Hepatocyte (in vitro differentiated cells): ENCODE measurements around the gene LLPH. TPM values are rescaled to one million over a fixed set of nuclear protein-coding genes. Genes with fewer than 3 reads are reported as not detected.
A peak's percentile ranks its signal among the peaks of the same experiment; 100 is the strongest.

Source experiments
- DNase-seq: peaks from one replicate; pipeline ENCODE4 v3.0.0-alpha.2; 2016; ENCODE audit warnings: low spot score
- H2AFZ ChIP-seq: fragments of 200-600 bp; sonication (generic); 2 replicates; pipeline ENCODE4 v1.6.0; 2016; ENCODE audit warnings: antibody characterized with exemption, mild to moderate bottlenecking
- H3K27ac ChIP-seq: fragments of 200-600 bp; sonication (generic); 2 replicates; pipeline ENCODE4 v1.5.1; 2016; ENCODE audit warnings: mild to moderate bottlenecking
- H3K27me3 ChIP-seq: fragments of 200-600 bp; sonication (generic); 2 replicates; pipeline ENCODE4 v1.6.1; 2016
- H3K36me3 ChIP-seq: fragments of 200-600 bp; sonication (generic); replicated peaks from 2 replicates; pipeline ENCODE4 v1.5.1; 2016; ENCODE audit warnings: low read depth; ENCODE audit not compliant: insufficient read depth
- H3K4me1 ChIP-seq: fragments of 200-600 bp; sonication (generic); 2 replicates; pipeline ENCODE4 v1.5.1; 2016; ENCODE audit warnings: mild to moderate bottlenecking, moderate library complexity; ENCODE audit not compliant: insufficient read depth
- H3K4me2 ChIP-seq: fragments of 200-600 bp; sonication (generic); 2 replicates; pipeline ENCODE4 v1.6.0; 2016
- H3K4me3 ChIP-seq: fragments of 200-600 bp; sonication (generic); 2 replicates; pipeline ENCODE4 v1.5.1; 2016; ENCODE audit warnings: mild to moderate bottlenecking
- H3K79me2 ChIP-seq: fragments of 200-600 bp; sonication (generic); 2 replicates; pipeline ENCODE4 v1.6.0; 2017; ENCODE audit warnings: mild to moderate bottlenecking
- H3K9me2 ChIP-seq: fragments of 200-600 bp; sonication (generic); replicated peaks from 2 replicates; pipeline ENCODE4 v1.6.0; 2017; ENCODE audit warnings: mild to moderate bottlenecking; ENCODE audit not compliant: insufficient read depth
- H3K9me3 ChIP-seq: fragments of 200-600 bp; sonication (generic); 2 replicates; pipeline ENCODE4 v1.5.1; 2016; ENCODE audit warnings: low read depth, mild to moderate bottlenecking
- H4K20me1 ChIP-seq: fragments of 200-600 bp; sonication (generic); 2 replicates; pipeline ENCODE4 v1.6.0; 2016; ENCODE audit warnings: mild to moderate bottlenecking; ENCODE audit not compliant: insufficient read depth, poor library complexity, severe bottlenecking
- CTCF ChIP-seq: fragments of 200-600 bp; sonication (generic); IDR thresholded peaks from 2 replicates; pipeline ENCODE4 v1.5.1; 2016; ENCODE audit warnings: antibody characterized with exemption, mild to moderate bottlenecking; ENCODE audit not compliant: poor library complexity
- EZH2 ChIP-seq: fragments of 200-600 bp; sonication (generic); IDR thresholded peaks from 2 replicates; pipeline ENCODE4 v1.6.1; 2016; ENCODE audit warnings: antibody characterized with exemption, mild to moderate bottlenecking, borderline replicate concordance
- EZH2phosphoT487 ChIP-seq: fragments of 200-600 bp; sonication (generic); IDR thresholded peaks from one replicate; pipeline ENCODE4 v1.6.1; 2018; ENCODE audit warnings: antibody characterized with exemption, mild to moderate bottlenecking, low read depth, moderate library complexity; ENCODE audit not compliant: unreplicated experiment, severe bottlenecking
- WGBS: methylation state at CpG from one replicate; pipeline ENCODE4 v1.1.6; 2016; ENCODE audit warnings: low lambda C conversion rate; ENCODE audit errors: missing lambda C conversion rate; 5-methylcytosine and 5-hydroxymethylcytosine counted together
- polyA plus RNA-seq: library from polyadenylated mRNA; unstranded; fragments of >200 nt; fragmentation: Nextera tagmentation; extraction: Ambion mirVana; gene quantifications from 2 replicates; pipeline ENCODE4 v1.2.1, GENCODE V29; 2016
- total RNA-seq: library from RNA; depleted of rRNA; stranded (reverse); fragments of >200 nt; gene quantifications from 2 replicates; pipeline ENCODE4 v1.2.3, GENCODE V29; 2014

Gene LLPH
- total and polyA plus RNA-seq, 2 experiments from 2014 or later: 17.4 to 41.1 TPM

GRCh38 chr12:66120477-66120876 lies 10.1 kb downstream of the LLPH start:
- H2AFZ ChIP-seq: no peak overlapping the region
- no peaks in the 10 kb centered on the region for H4K20me1 ChIP-seq
- H3K27me3 ChIP-seq: no peaks in the 10 kb centered on the region
- no peaks in the 10 kb centered on the region for H3K9me3 ChIP-seq
- H3K4me3 ChIP-seq: no peak overlapping the region
- 73% methylated on average over 1 of the region's 1 CpG for WGBS
- H3K79me2 ChIP-seq: peaks cover 7% of the 10 kb centered on the region
- no peak overlapping the region for H3K4me2 ChIP-seq
- H3K36me3 ChIP-seq: no peaks in the 10 kb centered on the region
- DNase-seq: no peak
- H3K9me2 ChIP-seq: no peaks in the 10 kb centered on the region
- no peak overlapping the region for H3K27ac ChIP-seq
- H3K4me1 ChIP-seq: no peaks in the 10 kb centered on the region
- TF ChIP-seq CTCF (peak; percentile 30), EZH2phosphoT487 (no peak)

DNA sequence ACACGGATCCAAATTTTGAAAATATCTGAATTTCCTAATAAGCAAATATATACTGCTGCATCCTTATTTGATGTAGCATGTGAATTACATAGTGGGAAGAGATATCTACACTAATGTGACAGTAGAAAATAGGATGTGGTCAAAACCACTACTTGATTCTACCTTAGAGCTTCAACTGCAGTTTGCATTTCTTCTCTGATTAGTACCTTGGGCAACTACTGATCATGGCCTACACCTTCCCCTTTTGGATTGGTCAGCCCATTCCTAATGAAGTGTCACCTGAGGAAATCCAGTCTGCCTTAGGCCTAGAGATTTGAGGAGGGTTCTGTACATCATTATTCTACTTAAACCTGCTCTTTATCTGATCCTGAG lies 10.7 kb downstream of the LLPH start:
- 96% methylated on average over 1 of the region's 1 CpG for WGBS
- H3K27ac ChIP-seq: no peak overlapping the region

DNA sequence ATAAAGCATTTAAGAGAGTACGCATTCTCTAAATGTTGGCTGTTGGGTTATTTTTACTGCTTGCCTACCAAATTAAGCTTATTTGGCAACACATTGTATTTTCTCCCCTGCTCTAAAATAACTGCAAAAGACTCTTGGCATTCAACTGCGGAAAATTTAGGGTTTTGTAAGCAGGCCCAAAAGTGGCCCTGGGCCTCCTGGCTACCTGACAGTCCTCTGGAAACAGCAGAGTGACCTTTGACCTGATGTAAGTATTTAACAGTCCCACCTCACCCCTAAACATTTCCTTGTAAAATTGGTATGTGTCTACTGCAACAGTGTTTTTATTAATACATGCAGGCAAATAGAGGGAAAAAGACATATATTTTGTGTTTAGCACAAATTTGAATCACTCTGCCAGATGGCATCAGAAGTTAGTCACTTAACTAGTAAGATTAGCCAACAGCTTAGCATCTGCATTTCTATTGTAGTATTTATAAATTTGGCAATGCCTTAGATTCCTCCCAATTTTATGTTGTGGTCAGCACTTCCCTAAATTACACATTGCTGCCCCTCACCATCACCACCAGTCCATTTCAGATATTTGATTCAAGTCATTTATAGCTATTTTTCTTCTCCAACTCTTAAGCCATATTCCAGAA lies 11.2 kb downstream of the LLPH start:
- Histone ChIP-seq H3K4me1 (no peaks in the 10 kb centered on the region), H4K20me1 (no peaks in the 10 kb centered on the region), H3K36me3 (no peaks in the 10 kb centered on the region), H3K79me2 (no peaks in the 10 kb centered on the region), H3K27ac (no peak overlapping the region), H2AFZ (no peak overlapping the region), H3K4me2 (no peak overlapping the region), H3K27me3 (no peaks in the 10 kb centered on the region), H3K9me3 (no peaks in the 10 kb centered on the region), H3K9me2 (no peaks in the 10 kb centered on the region), H3K4me3 (no peak overlapping the region)
- TF ChIP-seq EZH2 (no peak), CTCF (no peak), EZH2phosphoT487 (no peak)
- 85% methylated on average over 2 of the region's 2 CpGs for WGBS
- no peak for DNase-seq

More for the DNA sequence above, 10.7 kb downstream of the LLPH start:
- H4K20me1 ChIP-seq: no peaks in the 10 kb centered on the region
- no peak overlapping the region for H3K4me3 ChIP-seq
- no peaks in the 10 kb centered on the region for H3K27me3 ChIP-seq
- no peak for DNase-seq
- H2AFZ ChIP-seq: no peak overlapping the region
- TF ChIP-seq EZH2 (no peak), CTCF (no peak), EZH2phosphoT487 (no peak)
- H3K9me3 ChIP-seq: no peaks in the 10 kb centered on the region
- H3K4me2 ChIP-seq: no peak overlapping the region
- no peaks in the 10 kb centered on the region for H3K9me2 ChIP-seq
- no peaks in the 10 kb centered on the region for H3K4me1 ChIP-seq
- no peaks in the 10 kb centered on the region for H3K36me3 ChIP-seq
- peaks cover under 1% of the 10 kb centered on the region for H3K79me2 ChIP-seq
